Measurements from ENCODE around the gene CRCP.

The CRCP gene

GRCh38 chr7:66189695-66190503 is 75.3 kb downstream of the CRCP start:
- DNase-seq (ENCODE audit: low read depth in 2 of 2): no peak

GRCh38 chr7:66190504-66190857 is 75.8 kb downstream of the CRCP start:
- no peak for DNase-seq (ENCODE audit: low read depth in 2 of 2)

GRCh38 chr7:66193146-66193725 is 78.6 kb downstream of the CRCP start:
- no peak for DNase-seq (ENCODE audit: low read depth in 2 of 2)

GRCh38 chr7:66198469-66198868 is 83.8 kb downstream of the CRCP start:
- DNase-seq (ENCODE audit: low read depth in 2 of 2): no peak

GRCh38 chr7:66198956-66199355 is 84.3 kb downstream of the CRCP start:
- no peak for DNase-seq (ENCODE audit: low read depth in 2 of 2)

- DNase-seq (ENCODE audit: low read depth in 2 of 2): no peak
These were observed 87.8 kb downstream of the CRCP start for GRCh38 chr7:66202441-66202840.

Data from activated CD4-positive, alpha-beta T cell treated with anti-CD3 and anti-CD28 coated beads for 24 hours (primary cell).